Measurements from ENCODE around the gene NXF1. TPM values are rescaled to one million over a fixed set of nuclear protein-coding genes. Genes with fewer than 3 reads are reported as not detected.

Gene NXF1
- total and polyA plus RNA-seq, 2 of the 13 experiments (the other 11 are each of a cell fraction or from before 2014, with no cell fraction given) = 30.4 to 30.9 TPM

- TF ChIP-seq UBTF (CRISPR knock-in tag; IDR thresholded peaks at IDR 0.05) (peak; percentile 50), ARNTL (CRISPR knock-in tag; IDR thresholded peaks at IDR 0.05) (peak; percentile 49), ZNF18 (CRISPR knock-in tag; IDR thresholded peaks at IDR 0.05; ENCODE audit: insufficient replicate concordance) (no peak), ZNF768 (CRISPR knock-in tag; IDR thresholded peaks at IDR 0.05) (peak; percentile 44; the same call in 1 of the 2 replicates), PLRG1 (conservative IDR thresholded peaks at IDR 0.05) (no peak), NFYC (CRISPR knock-in tag; IDR thresholded peaks at IDR 0.05) (peak; percentile 84), MED13 (CRISPR knock-in tag; IDR thresholded peaks at IDR 0.05) (0 out of 2 replicates have a peak, but pooled peaks have one; percentile 15), BCL6 (CRISPR knock-in tag; IDR thresholded peaks at IDR 0.05) (peak; percentile 27; the same call in 1 of the 2 replicates), PRDM4 (CRISPR knock-in tag; IDR thresholded peaks at IDR 0.05; ENCODE audit: borderline replicate concordance) (no peak), ATRX (CRISPR knock-in tag; IDR thresholded peaks at IDR 0.05; ENCODE audit: borderline replicate concordance) (no peak), ZBED4 (CRISPR knock-in tag; IDR thresholded peaks at IDR 0.05; ENCODE audit: borderline replicate concordance) (peak; percentile 60; the same call in 1 of the 2 replicates), ZSCAN9 (CRISPR knock-in tag; IDR thresholded peaks at IDR 0.05; ENCODE audit: borderline replicate concordance) (peak; percentile 83; the same call in 1 of the 2 replicates), ZBTB8A (CRISPR knock-in tag; IDR thresholded peaks at IDR 0.05; ENCODE audit: borderline replicate concordance, low read depth) (0 out of 2 replicates have a peak, but pooled peaks have one; percentile 34), ZNF484 (CRISPR knock-in tag; IDR thresholded peaks at IDR 0.05; ENCODE audit: borderline replicate concordance, low read depth) (0 out of 2 replicates have a peak, but pooled peaks have one; percentile 21)
These were observed 26.5 kb upstream of the NXF1 start, which contains the start of gene STX5 (continued) for GRCh38 chr11:62831520-62832335.
